IMR-90 (cell line): ENCODE data around the gene ATP5PB. TPM values are rescaled to one million over a fixed set of nuclear protein-coding genes. Genes with fewer than 3 reads are reported as not detected.

Experiments
- ATAC-seq: fragments of 200-7000 bp; cut with Tn5 transposase; 2 replicates; pipeline ENCODE4 v1.9.1; 2020; ENCODE audit warnings: low read depth, mild to moderate bottlenecking, moderate library complexity
- BruUV-seq: library from RNA; stranded (reverse); fragments of 400-500 nt; replicated peaks from 2 replicates; lab custom pipeline; 2021; lab: Mats Ljungman, UMichigan
- CTCF ChIA-PET: fragments of 300-600 bp; formaldehyde crosslinking; extraction: SDS; loops from one replicate; lab custom pipeline; 2021; ENCODE audit warnings: antibody characterized with exemption; lab: Yijun Ruan, JAX
- POLR2A ChIA-PET: fragments of 300-600 bp; sonication (Branson Sonifier 250); formaldehyde crosslinking; loops from one replicate; lab custom pipeline; 2022; ENCODE audit warnings: antibody characterized with exemption; ENCODE audit not compliant: unreplicated experiment; lab: Charles Lee
- DNase-seq: peaks from one replicate; pipeline ENCODE4 v3.0.0; 2013
- H2AFZ ChIP-seq: replicated peaks from 2 replicates; pipeline ENCODE3; 2013; ENCODE audit warnings: low read length, mild to moderate bottlenecking; ENCODE audit not compliant: poor library complexity
- H2AK5ac ChIP-seq: 2 replicates; pipeline ENCODE4 v1.6.1; 2013; ENCODE audit warnings: low read depth, low read length, inconsistent platforms
- H2AK9ac ChIP-seq: replicated peaks from 2 replicates; pipeline ENCODE3; 2013; ENCODE audit warnings: mild to moderate bottlenecking, low read depth, low read length, moderate library complexity; ENCODE audit not compliant: poor library complexity
- H2BK120ac ChIP-seq: 2 replicates; pipeline ENCODE4 v1.6.1; 2013; ENCODE audit warnings: low read depth, low read length, inconsistent platforms
- H2BK15ac ChIP-seq: 3 replicates; pipeline ENCODE4 v1.6.1; 2013; ENCODE audit warnings: low read depth, low read length, inconsistent platforms
- H2BK20ac ChIP-seq: 2 replicates; pipeline ENCODE4 v1.6.1; 2013; ENCODE audit warnings: low read depth, mild to moderate bottlenecking, inconsistent platforms, low read length, moderate library complexity
- H2BK5ac ChIP-seq: 2 replicates; pipeline ENCODE4 v1.6.1; 2013; ENCODE audit warnings: mild to moderate bottlenecking, low read depth, low read length, inconsistent platforms; ENCODE audit not compliant: poor library complexity, severe bottlenecking
- H3K14ac ChIP-seq: replicated peaks from 2 replicates; pipeline ENCODE4 v1.6.1; 2013; ENCODE audit warnings: low read depth, low read length, inconsistent platforms
- H3K18ac ChIP-seq: 2 replicates; pipeline ENCODE4 v1.6.1; 2013; ENCODE audit warnings: low read depth, low read length, control low read depth
- H3K23ac ChIP-seq: 2 replicates; pipeline ENCODE4 v1.6.1; 2013; ENCODE audit warnings: low read depth, low read length, inconsistent platforms
- H3K27ac ChIP-seq: 2 replicates; pipeline ENCODE4 v1.5.1; 2013; ENCODE audit warnings: mild to moderate bottlenecking, control low read depth, low read length; ENCODE audit not compliant: insufficient read depth
- H3K27me3 ChIP-seq: 2 replicates; pipeline ENCODE4 v1.6.1; 2013; ENCODE audit warnings: low read length; ENCODE audit not compliant: control insufficient read depth, insufficient read depth
- H3K36me3 ChIP-seq: 2 replicates; pipeline ENCODE4 v1.6.1; 2013; ENCODE audit warnings: low read length, mixed read lengths; ENCODE audit not compliant: control insufficient read depth, insufficient read depth
- H3K4ac ChIP-seq: 2 replicates; pipeline ENCODE4 v1.6.1; 2013; ENCODE audit warnings: low read depth, low read length, inconsistent platforms
- H3K4me1 ChIP-seq: 2 replicates; pipeline ENCODE4 v1.6.1; 2013; ENCODE audit warnings: low read length, mixed read lengths; ENCODE audit not compliant: control insufficient read depth, insufficient read depth
- H3K4me2 ChIP-seq: 2 replicates; pipeline ENCODE4 v1.6.1; 2013; ENCODE audit warnings: low read depth, mild to moderate bottlenecking, control low read depth, low read length, moderate library complexity
- H3K4me3 ChIP-seq: 2 replicates; pipeline ENCODE4 v1.5.1; 2013; ENCODE audit warnings: low read depth, mild to moderate bottlenecking, control low read depth, low read length, moderate library complexity; ENCODE audit not compliant: insufficient read depth
- H3K56ac ChIP-seq: 2 replicates; pipeline ENCODE4 v1.6.1; 2013; ENCODE audit warnings: low read length, inconsistent platforms; ENCODE audit not compliant: insufficient read depth; ENCODE audit errors: extremely low read depth
- H3K79me1 ChIP-seq, 2 experiments: 2 replicates each; pipeline ENCODE4 v1.6.1; 2013; ENCODE audit warnings: low read length in 2 of 2, inconsistent platforms in 1 of 2, low read depth in 1 of 2
- H3K9ac ChIP-seq: 2 replicates; pipeline ENCODE4 v1.6.1; 2013; ENCODE audit warnings: low read depth, low read length, control low read depth
- H3K9me1 ChIP-seq: 2 replicates; pipeline ENCODE4 v1.6.1; 2013; ENCODE audit warnings: low read length, inconsistent platforms; ENCODE audit not compliant: insufficient read depth
- H3K9me3 ChIP-seq: 2 replicates; pipeline ENCODE4 v1.6.1; 2013; ENCODE audit warnings: low read length; ENCODE audit not compliant: control insufficient read depth, insufficient read depth
- H4K20me1 ChIP-seq: 2 replicates; pipeline ENCODE4 v1.6.1; 2013; ENCODE audit warnings: low read length, inconsistent platforms; ENCODE audit not compliant: insufficient read depth
- H4K5ac ChIP-seq: 2 replicates; pipeline ENCODE4 v1.6.1; 2013; ENCODE audit warnings: mild to moderate bottlenecking, low read depth, low read length, control low read depth
- H4K8ac ChIP-seq, 2 experiments: 2 replicates each; pipeline ENCODE4 v1.6.1; 2013; ENCODE audit warnings: low read depth in 2 of 2, low read length in 2 of 2, control low read depth in 1 of 2, inconsistent platforms in 1 of 2
- H4K91ac ChIP-seq: 2 replicates; pipeline ENCODE4 v1.6.1; 2013; ENCODE audit warnings: low read depth, low read length, inconsistent platforms; ENCODE audit not compliant: insufficient read depth
- MAZ ChIP-seq: IDR thresholded peaks from 2 replicates; pipeline ENCODE4 v1.6.1; 2012; ENCODE audit warnings: low read depth, mild to moderate bottlenecking, low read length, improper control_type of control experiment, moderate library complexity, borderline replicate concordance
- WGBS, 2 experiments: methylation state at CpG; one replicate each; pipeline versions ENCODE4 v1.1.5 to v1.1.7; 2013; ENCODE audit warnings: missing lambda C conversion rate in 2 of 2; ENCODE audit not compliant: insufficient read length in 1 of 2; ENCODE audit errors: extremely low coverage in 2 of 2; 5-methylcytosine and 5-hydroxymethylcytosine counted together
- dilution Hi-C: fragments of 300-500 bp; cut with HindIII; formaldehyde crosslinking; loops from one replicate; pipeline ENCODE4 v1.14.3; 2018; ENCODE audit warnings: low sequenced_read_pairs; ENCODE audit not compliant: unreplicated experiment
- in situ Hi-C: fragments of 300-500 bp; cut with MboI; formaldehyde crosslinking; loops from 3 replicates; pipeline ENCODE4 v1.14.3; 2019; ENCODE audit warnings: low sequenced_read_pairs, inconsistent platforms, mixed read lengths
- intact Hi-C: fragments of 100-400 bp; cut with micrococcal nuclease; formaldehyde crosslinking; loops from 2 replicates; pipeline ENCODE4 v1.10.0; 2022
- polyA plus RNA-seq, 3 experiments: library from polyadenylated mRNA; depleted of rRNA; stranded (reverse); fragments of >200 nt; gene quantifications; 2 replicates each; pipeline ENCODE4 v1.2.3, GENCODE V29; 2012; ENCODE audit warnings: low replicate concordance in 1 of 3
- total RNA-seq: library from RNA; depleted of rRNA; stranded (reverse); fragments of >200 nt; gene quantifications from 2 replicates; pipeline ENCODE4 v1.2.3, GENCODE V29; 2012

ATP5PB gene
- total and polyA plus RNA-seq, 2 of the 4 experiments (the other 2 are of a cell fraction): 234 to 301 TPM

- Histone ChIP-seq H3K4me1 (no peaks in the 10 kb centered on the region), H3K36me3 (peaks cover 16% of the 10 kb centered on the region), H4K8ac (no peak overlapping the region), H3K4me2 (no peak overlapping the region), H4K5ac (no peak overlapping the region), H2AK9ac (no peak overlapping the region), H3K27me3 (no peaks in the 10 kb centered on the region), H3K18ac (no peak overlapping the region), H2AFZ (no peak overlapping the region), H3K4me3 (no peak overlapping the region), H3K9me1 (peaks cover 9% of the 10 kb centered on the region; the same call in 1 of the 2 replicates), H3K9me3 (no peaks in the 10 kb centered on the region), H3K79me1 (no peaks in the 10 kb centered on the region), H2BK5ac (no peak overlapping the region), H3K4ac (no peak overlapping the region), H3K9ac (no peak overlapping the region), H3K14ac (no peak overlapping the region), H2BK20ac (no peak overlapping the region), H3K23ac (no peak overlapping the region), H4K20me1 (peaks cover 9% of the 10 kb centered on the region; the same call in 1 of the 2 replicates), H3K27ac (no peak overlapping the region), H2AK5ac (no peak overlapping the region), H4K91ac (no peak overlapping the region), H3K56ac (no peak overlapping the region), H2BK120ac (no peak overlapping the region), H2BK15ac (no peak overlapping the region)
- no peak for ATAC-seq
- WGBS, 2 experiments: no CpG with 5 or more reads among the region's 2 CpGs
- TF ChIP-seq MAZ: no peak
- CTCF ChIA-PET: interaction anchor here (0.5 to 0.9 kb wide), 3 partner anchors 13 to 519 kb away, joined by 3 read pairs; no protein-coding TSS in a partner anchor
- POLR2A ChIA-PET: no interaction called here
- dilution Hi-C loops (loop anchor here (25.0 kb wide), 1 partner anchor 297 kb away; the partner anchor contains the start of gene DDX20), intact Hi-C loops (no loop called here), in situ Hi-C loops (no loop called here)
- BruUV-seq: no TSS peak
- DNase-seq: no peak
These were observed 16.5 kb downstream of the ATP5PB start for GRCh38 chr1:111465754-111466153.
